ENCODE results near the gene PPP2R1A.

GRCh38 chr19:52277471-52277870 is 87.6 kb downstream of the PPP2R1A start:
- TF ChIP-seq POLR2A (IDR thresholded peaks at IDR 0.05) (no peak), CTCF (IDR thresholded peaks at IDR 0.05) (no peak)
